Astrocyte of the spinal cord (primary cell): ENCODE results near the gene EGFL7.

Source experiments
- DNase-seq: peaks from one replicate; pipeline ENCODE4 v3.0.0; 2011; ENCODE audit warnings: low read depth, low spot score
- H3K4me3 ChIP-seq: 2 replicates; pipeline ENCODE4 v1.5.1; 2011; ENCODE audit warnings: low read depth, mild to moderate bottlenecking, low read length, moderate library complexity
- CTCF ChIP-seq: IDR thresholded peaks from 2 replicates; pipeline ENCODE4 v1.5.1; 2012; ENCODE audit warnings: low read depth, mild to moderate bottlenecking, low read length, inconsistent platforms
- in situ Hi-C: cut with HindIII; loops from 2 replicates; pipeline ENCODE4 v1.10.0; 2017; ENCODE audit warnings: low sequenced_read_pairs

The EGFL7 gene

GRCh38 chr9:136616948-136617695, 45.6 kb upstream of the EGFL7 start:
- no peak for TF ChIP-seq CTCF
- in situ Hi-C loops, result no loop called here
- DNase-seq, result no peak
- no peak overlapping the region for H3K4me3 ChIP-seq

GRCh38 chr9:136617746-136618579, 44.8 kb upstream of the EGFL7 start:
- no peak overlapping the region for H3K4me3 ChIP-seq
- TF ChIP-seq CTCF, result no peak
- in situ Hi-C loops, result no loop called here
- no peak for DNase-seq

GRCh38 chr9:136618580-136619547, 43.9 kb upstream of the EGFL7 start:
- no peak overlapping the region for H3K4me3 ChIP-seq
- no peak for DNase-seq
- in situ Hi-C loops, result no loop called here
- no peak for TF ChIP-seq CTCF

GRCh38 chr9:136619742-136620440, 42.8 kb upstream of the EGFL7 start:
- no peak overlapping the region for H3K4me3 ChIP-seq
- no peak for TF ChIP-seq CTCF
- in situ Hi-C loops, result no loop called here
- DNase-seq, result peak; percentile 27

GRCh38 chr9:136620441-136621018, 42.2 kb upstream of the EGFL7 start:
- no peak overlapping the region for H3K4me3 ChIP-seq
- in situ Hi-C loops, result no loop called here
- no peak for TF ChIP-seq CTCF
- no peak for DNase-seq
